Mesothelial cell of epicardium (in vitro differentiated cells): Measurements from ENCODE around the gene SGSM2. TPM values are rescaled to one million over a fixed set of nuclear protein-coding genes. Genes with fewer than 3 reads are reported as not detected.

Source experiments
- DNase-seq, 2 experiments: peaks; one replicate each; pipeline ENCODE4 v3.0.0; 2021; ENCODE audit warnings: low spot score in 2 of 2; ENCODE audit not compliant: unreplicated experiment in 2 of 2
- H3K27ac Mint-ChIP-seq: 2 replicates; pipeline ENCODE4 v1.8.0; 2021; ENCODE audit warnings: mixed read lengths
- H3K27me3 Mint-ChIP-seq: 2 replicates; pipeline ENCODE4 v1.8.0; 2021; ENCODE audit warnings: low read depth, mixed read lengths
- H3K36me3 Mint-ChIP-seq: 2 replicates; pipeline ENCODE4 v1.8.0; 2021; ENCODE audit warnings: mixed read lengths
- H3K4me1 Mint-ChIP-seq: 2 replicates; pipeline ENCODE4 v1.8.0; 2021; ENCODE audit warnings: mixed read lengths
- H3K4me3 Mint-ChIP-seq: 2 replicates; pipeline ENCODE4 v1.8.0; 2021; ENCODE audit warnings: mild to moderate bottlenecking, moderate library complexity, mixed read lengths
- H3K9me3 Mint-ChIP-seq: 2 replicates; pipeline ENCODE4 v1.8.0; 2021; ENCODE audit warnings: mixed read lengths
- total RNA-seq: library from RNA; stranded (reverse); gene quantifications from 3 replicates; pipeline ENCODE4 v1.2.1, GENCODE V29; 2021
- TF ChIP-seq, protein P1 (sequence below): fragments of 200-600 bp; sonication (generic); IDR thresholded peaks from one replicate; pipeline ENCODE4 v1.5.0; 2021; ENCODE audit warnings: antibody characterized with exemption; ENCODE audit not compliant: unreplicated experiment

The SGSM2 gene
- total RNA-seq, 1 donor from 2014 or later: 79.2 TPM

DNA sequence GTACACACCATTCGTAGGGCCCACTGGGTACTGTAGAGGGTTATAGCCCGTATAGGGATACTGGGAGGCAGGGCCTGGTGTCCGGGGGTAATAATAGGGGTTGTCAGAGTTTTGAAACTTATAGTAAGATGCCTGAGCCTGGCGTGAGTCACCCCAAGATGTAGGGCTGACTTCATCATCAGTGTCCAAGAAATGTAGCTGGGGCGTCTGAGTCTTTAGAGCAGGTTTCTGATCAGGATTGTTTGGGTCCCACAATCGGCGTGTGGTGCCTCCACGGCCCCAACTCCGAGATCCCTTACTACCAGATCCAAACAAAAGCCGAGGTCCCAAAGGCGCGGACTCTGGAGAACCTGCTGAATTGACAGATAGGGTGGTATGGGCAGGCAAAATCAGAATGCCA lies 38.2 kb upstream of the SGSM2 start:
- TF ChIP-seq, protein P1, sequence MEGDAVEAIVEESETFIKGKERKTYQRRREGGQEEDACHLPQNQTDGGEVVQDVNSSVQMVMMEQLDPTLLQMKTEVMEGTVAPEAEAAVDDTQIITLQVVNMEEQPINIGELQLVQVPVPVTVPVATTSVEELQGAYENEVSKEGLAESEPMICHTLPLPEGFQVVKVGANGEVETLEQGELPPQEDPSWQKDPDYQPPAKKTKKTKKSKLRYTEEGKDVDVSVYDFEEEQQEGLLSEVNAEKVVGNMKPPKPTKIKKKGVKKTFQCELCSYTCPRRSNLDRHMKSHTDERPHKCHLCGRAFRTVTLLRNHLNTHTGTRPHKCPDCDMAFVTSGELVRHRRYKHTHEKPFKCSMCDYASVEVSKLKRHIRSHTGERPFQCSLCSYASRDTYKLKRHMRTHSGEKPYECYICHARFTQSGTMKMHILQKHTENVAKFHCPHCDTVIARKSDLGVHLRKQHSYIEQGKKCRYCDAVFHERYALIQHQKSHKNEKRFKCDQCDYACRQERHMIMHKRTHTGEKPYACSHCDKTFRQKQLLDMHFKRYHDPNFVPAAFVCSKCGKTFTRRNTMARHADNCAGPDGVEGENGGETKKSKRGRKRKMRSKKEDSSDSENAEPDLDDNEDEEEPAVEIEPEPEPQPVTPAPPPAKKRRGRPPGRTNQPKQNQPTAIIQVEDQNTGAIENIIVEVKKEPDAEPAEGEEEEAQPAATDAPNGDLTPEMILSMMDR: no peak
- no peaks in the 10 kb centered on the region for H3K9me3 Mint-ChIP-seq
- peaks cover 29% of the 10 kb centered on the region for H3K36me3 Mint-ChIP-seq
- no peak overlapping the region for H3K4me3 Mint-ChIP-seq
- no peak for DNase-seq
- peaks cover 18% of the 10 kb centered on the region for H3K4me1 Mint-ChIP-seq
- H3K27me3 Mint-ChIP-seq: no peaks in the 10 kb centered on the region
- no peak overlapping the region for H3K27ac Mint-ChIP-seq

DNA sequence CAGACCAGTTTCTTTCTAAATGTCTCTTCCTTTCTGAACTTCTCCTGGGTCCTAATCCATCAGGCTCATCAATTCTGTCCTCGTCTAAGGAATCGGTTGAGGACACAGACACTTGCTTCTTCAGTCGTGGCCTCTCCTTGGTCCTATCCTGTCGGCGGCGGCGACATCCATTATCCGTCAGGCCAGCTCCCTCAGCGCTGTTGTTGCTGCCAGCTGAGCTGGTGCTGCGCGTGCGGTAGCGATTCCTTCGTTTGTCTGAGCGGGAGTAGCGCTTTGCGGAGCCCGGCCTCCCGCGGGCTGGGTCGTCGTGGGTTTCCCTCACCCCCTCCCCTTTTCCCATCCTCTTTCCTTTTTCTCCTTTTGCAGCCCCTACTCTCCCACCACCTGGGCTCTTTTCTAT lies 37.5 kb upstream of the SGSM2 start:
- TF ChIP-seq, protein P1: no peak
- H3K4me1 Mint-ChIP-seq: peaks cover 19% of the 10 kb centered on the region
- H3K4me3 Mint-ChIP-seq: no peak overlapping the region
- no peaks in the 10 kb centered on the region for H3K9me3 Mint-ChIP-seq
- H3K27me3 Mint-ChIP-seq: no peaks in the 10 kb centered on the region
- no peak overlapping the region for H3K27ac Mint-ChIP-seq
- peaks cover 29% of the 10 kb centered on the region for H3K36me3 Mint-ChIP-seq
- DNase-seq: no peak

DNA sequence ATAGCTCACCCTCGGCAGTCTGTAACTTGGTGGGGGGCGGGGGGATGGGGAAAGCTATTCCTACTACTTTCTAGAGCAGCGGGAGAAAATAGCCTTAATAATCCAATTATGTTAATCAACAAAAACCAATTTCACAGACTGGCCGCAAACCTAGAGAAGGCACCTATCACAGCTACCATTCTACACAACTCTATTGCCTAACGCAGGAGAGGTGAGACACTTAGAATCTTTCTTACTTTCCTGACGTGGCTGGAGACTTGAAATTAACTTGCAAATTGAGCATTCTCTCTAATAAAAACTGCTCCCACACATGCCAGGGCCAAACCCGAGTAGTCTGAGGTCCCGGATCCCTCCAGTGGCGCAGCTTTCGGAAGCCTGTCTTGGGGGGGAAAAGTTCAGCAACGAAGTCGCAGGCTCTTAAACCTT lies 34.5 kb upstream of the SGSM2 start:
- no peak for DNase-seq
- Mint-ChIP-seq H3K27me3 (no peaks in the 10 kb centered on the region), H3K4me1 (peaks cover 24% of the 10 kb centered on the region), H3K36me3 (peaks cover 12% of the 10 kb centered on the region), H3K9me3 (no peaks in the 10 kb centered on the region), H3K27ac (peak overlapping the region; percentile 89), H3K4me3 (peak overlapping the region; percentile 84)
- TF ChIP-seq, protein P1: no peak

DNA sequence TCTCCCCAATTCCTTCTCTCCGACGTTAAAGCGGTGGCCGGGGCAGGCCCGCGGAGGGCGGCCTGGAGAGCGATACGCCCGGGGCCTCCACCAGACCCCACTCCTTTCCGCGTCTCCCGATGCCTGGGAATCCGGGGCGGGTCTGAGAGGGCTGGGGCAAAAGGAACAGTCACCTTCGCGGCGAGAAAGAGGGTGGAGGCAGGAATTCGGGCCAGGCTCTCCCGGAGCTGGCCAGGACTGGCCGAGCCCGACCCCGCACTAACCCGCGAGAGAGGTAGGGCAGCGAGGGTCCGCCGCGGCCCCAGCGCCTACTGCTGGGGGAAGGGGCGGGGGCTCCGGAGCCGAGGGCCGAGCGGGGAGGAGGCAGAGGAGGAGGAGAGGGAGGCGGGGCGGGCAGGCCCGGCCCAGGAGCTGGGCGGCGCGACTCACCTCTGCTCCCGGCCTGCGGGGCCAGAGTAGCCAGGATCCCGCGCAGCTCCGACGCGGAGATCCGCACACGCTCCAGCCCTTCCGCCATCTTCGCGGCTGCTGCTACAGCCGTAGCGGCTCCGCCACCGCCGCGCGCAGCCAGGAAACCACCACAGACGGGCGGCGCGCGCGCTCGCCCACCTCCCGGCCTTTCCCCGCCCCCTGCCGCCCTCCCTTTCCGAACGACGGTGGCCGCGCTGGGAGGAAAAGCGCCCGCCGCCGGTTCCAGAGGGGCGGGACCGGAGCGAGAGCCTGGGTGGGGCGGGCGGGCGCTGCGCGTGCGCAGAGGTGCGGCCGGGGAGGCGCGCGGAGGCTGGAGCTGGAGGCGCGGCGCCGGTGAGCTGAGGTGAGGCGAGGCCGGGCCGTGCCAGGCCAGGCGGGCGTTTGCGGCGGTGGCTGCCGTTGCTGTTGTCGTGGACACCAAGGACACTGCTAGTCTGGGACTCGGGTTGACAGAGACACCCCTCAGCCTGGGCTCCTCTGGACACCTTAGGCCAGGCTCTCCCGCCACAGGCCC lies 33.8 kb upstream of the SGSM2 start, which contains the start of the genes SMG6 and SRR:
Gene SMG6 (minus strand): TSS at position 582 of the 985 bp plus-strand sequence. CDS start 65 bp downstream, at position 517.
Gene SRR (plus strand): TSS at position 747 of the 985 bp plus-strand sequence. CDS start 11,611 bp downstream, outside the sequence.
- Mint-ChIP-seq H3K27ac (peak within 1 kb of the TSS; percentile 89), H3K4me3 (peak within 1 kb of the TSS; percentile 84), H3K4me1 (peaks cover 25% of the 10 kb centered on the region), H3K27me3 (no peaks in the 10 kb centered on the region), H3K36me3 (peaks cover 12% of the 10 kb centered on the region), H3K9me3 (no peaks in the 10 kb centered on the region)
- DNase-seq: peak; percentile 92 to 93
- TF ChIP-seq, protein P1: no peak

DNA sequence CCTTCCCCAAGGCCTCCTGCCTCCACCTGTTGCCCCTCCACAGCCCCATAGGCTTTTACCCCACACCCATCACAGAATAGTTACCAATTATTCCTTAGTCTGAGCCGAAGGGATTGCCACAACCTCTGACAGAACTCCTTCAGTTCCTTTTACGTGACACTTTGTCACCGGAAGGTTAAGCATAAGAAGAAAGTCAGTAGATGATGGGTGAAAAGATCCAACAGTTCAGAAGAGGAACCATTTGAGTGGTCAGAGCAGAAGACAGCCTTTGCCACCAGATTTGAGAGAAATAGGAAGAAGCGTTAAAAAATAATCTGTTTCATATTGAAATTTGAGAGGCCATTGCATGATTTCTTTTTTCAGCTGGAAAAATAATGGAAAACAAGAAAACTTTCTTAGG lies 32.4 kb upstream of the SGSM2 start:
- TF ChIP-seq, protein P1: no peak
- peak overlapping the region; percentile 18 for H3K27ac Mint-ChIP-seq
- peak overlapping the region; percentile 56 for H3K4me3 Mint-ChIP-seq
- H3K36me3 Mint-ChIP-seq: peaks cover 7% of the 10 kb centered on the region
- no peak for DNase-seq
- H3K9me3 Mint-ChIP-seq: no peaks in the 10 kb centered on the region
- H3K4me1 Mint-ChIP-seq: peaks cover 31% of the 10 kb centered on the region
- H3K27me3 Mint-ChIP-seq: no peaks in the 10 kb centered on the region
